Thyroid gland (tissue), 4 donors: Measurements from ENCODE around the gene PAFAH1B2.

Experiments used
- CTCF ChIP-seq, 6 experiments: fragments of 200-600 bp in 3 of 6; fragments of 450-650 bp in 3 of 6; sonication (generic) in 3 of 6; IDR thresholded peaks; one replicate each; pipeline ENCODE4 v1.5.1; 2016 to 2019; ENCODE audit warnings: antibody characterized with exemption in 6 of 6, mild to moderate bottlenecking in 2 of 6, inconsistent platforms in 1 of 6, moderate library complexity in 1 of 6
- POLR2A ChIP-seq, 2 donors: fragments of 450-650 bp; IDR thresholded peaks; one replicate each; pipeline ENCODE4 v1.6.1; 2017; ENCODE audit warnings: antibody characterized with exemption in 2 of 2, mild to moderate bottlenecking in 2 of 2, moderate library complexity in 1 of 2

GRCh38 chr11:117094776-117095175 is 49.3 kb upstream of the PAFAH1B2 start:
- TF ChIP-seq CTCF (IDR thresholded peaks at IDR 0.05) = no peak
- peak in 1 of 2 donors; percentile 36 for TF ChIP-seq POLR2A (IDR thresholded peaks at IDR 0.05)
